HEK293T (cell line): ENCODE results near the gene MIA3.

Source experiments
- CTCF ChIA-PET: fragments of 350-600 bp; formaldehyde crosslinking; extraction: SDS; loops from one replicate; lab custom pipeline; 2021; ENCODE audit warnings: antibody characterized with exemption, inconsistent platforms; lab: Yijun Ruan, JAX
- POLR2A ChIA-PET: fragments of 350-600 bp; formaldehyde crosslinking; extraction: SDS; loops from one replicate; lab custom pipeline; 2020; ENCODE audit warnings: antibody characterized with exemption, inconsistent platforms; lab: Yijun Ruan, JAX
- DNase-seq: peaks from one replicate; pipeline ENCODE4 v3.0.0; 2012; ENCODE audit warnings: mixed read lengths; ENCODE audit errors: extremely low spot score
- ARNT ChIP-seq: fragments of 450-650 bp; IDR thresholded peaks from 2 replicates; pipeline ENCODE4 v1.6.1; 2017; ENCODE audit warnings: mild to moderate bottlenecking
- BHLHE40 ChIP-seq: fragments of 450-650 bp; IDR thresholded peaks from 2 replicates; pipeline ENCODE4 v1.6.1; 2016; ENCODE audit warnings: mild to moderate bottlenecking, moderate library complexity, borderline replicate concordance
- CTBP1 ChIP-seq: fragments of 450-650 bp; IDR thresholded peaks from 2 replicates; pipeline ENCODE4 v1.6.1; 2016; ENCODE audit warnings: borderline replicate concordance
- ELF4 ChIP-seq: fragments of 450-650 bp; IDR thresholded peaks from 2 replicates; pipeline ENCODE4 v1.6.1; 2017; ENCODE audit warnings: antibody characterized with exemption
- FOXA1 ChIP-seq: fragments of 450-650 bp; IDR thresholded peaks from 2 replicates; pipeline ENCODE4 v1.6.1; 2016; ENCODE audit warnings: mild to moderate bottlenecking
- FOXK2 ChIP-seq: fragments of 450-650 bp; IDR thresholded peaks from 2 replicates; pipeline ENCODE4 v1.6.1; 2016; ENCODE audit warnings: mild to moderate bottlenecking
- HDGF ChIP-seq: fragments of 450-650 bp; IDR thresholded peaks from 2 replicates; pipeline ENCODE4 v1.6.1; 2017; ENCODE audit warnings: antibody characterized with exemption, borderline replicate concordance
- L3MBTL2 ChIP-seq: fragments of 450-650 bp; conservative IDR thresholded peaks from 2 replicates; pipeline ENCODE4 v1.6.1; 2016; ENCODE audit warnings: mild to moderate bottlenecking
- LEF1 ChIP-seq: fragments of 450-650 bp; IDR thresholded peaks from 2 replicates; pipeline ENCODE4 v1.6.1; 2017; ENCODE audit warnings: mild to moderate bottlenecking, borderline replicate concordance
- NFRKB ChIP-seq: fragments of 450-650 bp; IDR thresholded peaks from 2 replicates; pipeline ENCODE4 v1.6.1; 2016; ENCODE audit warnings: mild to moderate bottlenecking, moderate library complexity
- SP1 ChIP-seq: fragments of 450-650 bp; IDR thresholded peaks from 2 replicates; pipeline ENCODE4 v1.6.1; 2017
- SUZ12 ChIP-seq: fragments of 450-650 bp; IDR thresholded peaks from 2 replicates; pipeline ENCODE4 v1.6.1; 2016; ENCODE audit warnings: mild to moderate bottlenecking
- TARDBP ChIP-seq: fragments of 450-650 bp; IDR thresholded peaks from 2 replicates; pipeline ENCODE4 v1.6.1; 2016
- ZNF384 ChIP-seq: fragments of 450-650 bp; IDR thresholded peaks from 2 replicates; pipeline ENCODE4 v1.6.1; 2016

Gene MIA3

DNA sequence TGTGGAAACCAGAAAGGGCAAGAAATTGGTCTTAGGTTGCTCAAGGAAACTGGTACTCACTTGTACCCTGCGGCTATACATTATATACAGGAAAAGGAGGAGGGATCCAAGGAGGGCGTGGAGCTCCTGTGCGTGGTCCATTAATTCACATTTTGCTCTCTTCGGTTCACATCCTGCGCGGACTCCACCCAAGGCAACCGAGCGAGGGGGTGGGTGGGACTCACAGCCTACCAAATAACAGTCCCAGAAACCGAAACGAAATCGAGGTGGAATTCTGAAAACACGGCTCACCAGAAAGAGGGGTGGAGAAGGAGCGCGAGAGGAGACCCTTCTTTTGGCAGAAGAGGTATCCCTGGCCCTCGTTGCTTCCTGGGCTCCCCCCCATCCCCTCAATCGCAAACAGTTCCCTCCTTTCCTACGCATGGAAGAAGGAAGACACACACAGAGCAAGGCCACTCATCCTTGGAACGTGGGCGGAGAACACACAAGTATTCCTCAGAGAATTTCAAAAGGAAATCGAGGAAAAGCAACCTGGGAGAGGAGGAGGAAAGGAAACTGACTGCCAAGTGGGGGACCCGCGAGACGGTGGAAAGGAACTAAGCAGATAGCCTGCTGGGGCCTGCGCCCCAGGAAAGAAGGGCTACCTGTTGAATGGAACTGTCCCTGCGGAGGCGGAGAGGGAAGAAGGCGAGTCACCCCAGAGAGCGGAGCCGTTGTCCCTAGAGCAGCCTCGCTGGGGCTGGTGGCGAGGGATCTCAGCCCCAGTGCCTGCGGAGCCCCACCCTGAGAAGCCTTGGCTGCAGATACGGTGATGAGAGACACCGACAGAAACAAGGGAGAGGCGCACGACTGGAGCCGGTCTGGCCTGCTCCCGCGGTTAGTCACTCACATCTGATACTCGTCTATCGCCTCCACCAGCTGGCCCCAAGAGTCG lies 93.7 kb downstream of the MIA3 start:
- peak; percentile 52 for DNase-seq
- TF ChIP-seq ELF4, result no peak
- TF ChIP-seq L3MBTL2, result peak; percentile 28; the same call in 1 of the 2 replicates
- ChIA-PET POLR2A (interaction anchor here (0.6 to 1.1 kb wide), 2 partner anchors 17 to 401 kb away, joined by 3 read pairs; no protein-coding TSS in a partner anchor), CTCF (no interaction called here)

DNA sequence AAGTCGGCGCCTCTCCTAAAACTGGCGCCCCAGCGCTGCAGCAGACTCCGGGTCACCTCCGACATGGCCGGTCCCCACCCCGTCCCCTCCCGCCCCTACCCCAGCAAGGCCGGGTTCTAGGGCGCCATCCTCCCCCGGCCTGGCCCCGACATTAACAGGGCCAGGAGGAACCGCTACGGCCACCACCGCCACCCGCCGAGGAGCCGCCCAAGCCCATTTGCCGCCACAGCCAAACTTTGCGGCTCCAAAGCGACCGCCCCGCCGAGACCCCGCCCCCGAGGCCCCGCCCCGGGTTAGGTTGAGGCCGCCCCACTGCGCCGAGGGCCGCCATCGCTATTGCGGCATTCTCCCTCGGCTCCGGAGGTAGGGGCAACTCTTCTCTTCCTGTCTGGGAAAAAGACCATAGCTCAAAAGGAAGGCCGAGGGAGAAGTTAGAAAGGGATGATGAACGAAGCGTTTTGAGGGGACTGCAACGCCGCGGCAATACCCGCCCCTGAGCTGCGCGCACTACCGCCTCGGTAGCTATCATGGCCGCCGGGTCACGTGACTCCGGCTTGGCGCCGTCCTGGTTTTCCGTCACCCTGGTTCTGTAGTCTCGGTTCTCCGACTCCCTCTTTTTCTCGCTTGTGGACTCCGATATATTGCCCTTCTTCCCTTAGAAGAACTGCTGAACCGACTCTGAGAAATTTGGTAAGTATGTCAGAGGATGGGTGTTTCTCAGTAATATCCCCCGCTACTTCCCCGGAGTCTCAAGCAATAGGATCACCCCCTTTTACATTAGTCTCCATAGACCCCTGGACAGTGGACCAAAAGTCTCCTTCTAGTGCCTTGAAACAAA lies 94.6 kb downstream of the MIA3 start, which contains the start of the genes AIDA and BROX:
TSS of gene AIDA (minus strand) at position 239 of the 838 bp plus-strand sequence. CDS start at position 65, 174 bp downstream.
TSS of gene BROX (plus strand) at position 312 of the 838 bp plus-strand sequence. CDS start 3,136 bp downstream, outside the sequence.
- ChIA-PET CTCF (interaction anchor here (0.5 kb wide), 1 partner anchor 9 kb away, joined by 3 read pairs; no protein-coding TSS in a partner anchor), POLR2A (interaction anchor here (0.7 to 1.4 kb wide), 7 partner anchors 9 to 400 kb away, joined by 3 to 5 read pairs (median 3); partner anchors contain the start of gene FAM177B)
- TF ChIP-seq ELF4 (peak; percentile 100), SP1 (no peak), LEF1 (no peak; the same call in 1 of the 2 replicates), HDGF (no peak), FOXA1 (no peak), SUZ12 (no peak)
- DNase-seq, result peak; percentile 90

DNA sequence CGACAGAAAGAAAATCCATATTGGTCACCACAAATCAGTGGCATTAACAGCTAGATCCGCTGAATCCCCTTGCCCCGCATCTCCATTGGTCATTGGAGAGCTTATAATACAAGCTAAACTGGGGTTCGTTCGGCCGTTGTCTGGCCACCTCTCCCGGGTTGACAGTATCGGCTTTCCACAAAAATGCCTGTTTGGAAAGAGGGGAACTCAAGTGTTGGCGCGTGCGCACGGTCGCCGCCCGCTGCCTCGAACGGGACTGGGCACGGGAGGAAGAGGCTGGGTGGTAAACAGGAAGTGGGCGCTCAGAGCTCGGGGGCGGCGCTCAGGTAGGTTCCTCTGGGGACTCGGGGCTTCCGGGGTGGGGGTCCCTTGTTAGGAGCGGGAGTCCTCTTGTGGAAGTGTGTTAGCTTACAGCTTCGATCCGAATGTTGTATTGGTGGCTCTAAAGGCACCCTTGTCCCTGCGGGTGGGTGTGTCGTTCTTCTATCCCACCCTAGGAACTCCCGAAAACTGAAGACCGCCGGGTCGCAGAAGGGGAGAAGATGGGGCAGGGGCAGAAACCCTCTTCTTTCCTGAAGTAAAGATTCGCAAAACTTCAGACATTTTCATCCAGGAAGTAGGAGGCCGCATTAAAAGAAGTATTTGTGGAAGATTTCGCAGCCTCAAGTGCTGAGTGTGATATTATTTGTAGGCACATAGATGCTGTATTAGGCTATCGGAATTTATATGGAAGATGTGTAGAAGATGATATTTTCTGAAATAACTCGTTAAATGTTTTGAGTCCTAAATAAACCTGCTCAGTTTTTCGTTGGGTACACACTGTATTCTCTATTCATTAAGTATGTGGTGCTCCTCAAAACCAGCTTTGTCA lies 95.4 kb downstream of the MIA3 start:
- DNase-seq, result peak; percentile 87
- TF ChIP-seq BHLHE40 (peak; percentile 49; the same call in 1 of the 2 replicates), FOXK2 (peak; percentile 94), ELF4 (peak; percentile 79), SUZ12 (no peak), HDGF (no peak), L3MBTL2 (peak; percentile 53; the same call in 1 of the 2 replicates)
- ChIA-PET CTCF (interaction anchor here (0.5 kb wide), 1 partner anchor 10 kb away, joined by 3 read pairs; no protein-coding TSS in a partner anchor), POLR2A (interaction anchor here (0.7 to 1.4 kb wide), 8 partner anchors 9 to 399 kb away, joined by 3 to 5 read pairs (median 3); partner anchors contain the start of gene FAM177B)

DNA sequence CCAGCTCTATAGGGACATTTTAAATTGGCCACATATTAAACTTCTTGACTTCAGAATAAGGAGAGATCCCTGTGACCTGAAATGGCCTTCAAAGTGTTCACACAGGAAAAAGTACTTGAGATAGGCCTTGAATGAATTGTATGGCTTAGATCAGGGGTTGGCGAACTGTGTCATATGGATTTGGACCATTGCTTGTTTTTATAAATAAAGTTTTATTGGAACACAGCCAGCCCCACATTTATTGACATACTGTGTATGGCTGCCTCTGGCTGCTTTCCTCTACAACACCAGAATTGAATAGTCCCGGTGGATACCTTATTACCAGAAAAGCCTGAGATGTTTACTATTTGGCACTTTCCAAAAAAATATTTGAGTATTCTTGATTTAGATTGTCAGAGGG lies 98.5 kb downstream of the MIA3 start:
- ChIA-PET CTCF (no interaction called here), POLR2A (no interaction called here)
- TF ChIP-seq FOXK2 (no peak), SP1 (no peak), TARDBP (no peak), ZNF384 (no peak), HDGF (no peak), NFRKB (no peak), ARNT (no peak), CTBP1 (no peak)
- no peak for DNase-seq
